ENCODE data around the gene PDSS1. TPM values are rescaled to one million over a fixed set of nuclear protein-coding genes. Genes with fewer than 3 reads are reported as not detected.

PDSS1 gene
- total RNA-seq, 1 experiment from 2014 or later = 8.4 TPM

Other genes starting within 250 kb of the PDSS1 start
- 31.3 and 32.0 TPM in 2 replicates for gene ABI1, start 163.3 kb downstream of the PDSS1 start, total RNA-seq (2014; rRNA removed; shearing (Covaris generic))